Stomach (tissue), 9 donors: ENCODE measurements around the gene ANTXRL. TPM values are rescaled to one million over a fixed set of nuclear protein-coding genes. Genes with fewer than 3 reads are reported as not detected.
A peak's percentile ranks its signal among the peaks of the same experiment; 100 is the strongest.
"Not testable (repeated sequence)": the region's sequence is repeated elsewhere in the genome, so short reads cannot be mapped to it uniquely, and the experiment has no call there.

Experiments
- DNase-seq, 2 donors: peaks; one replicate each; pipeline versions ENCODE4 v3.0.0 to v3.0.0-alpha.2; 2013 to 2019
- H3K27ac ChIP-seq, 5 donors: fragments of 200-600 bp in 4 of 5; sonication (generic) in 4 of 5; one replicate each; pipeline ENCODE4 v1.5.1; 2013 to 2019; ENCODE audit warnings: mild to moderate bottlenecking in 1 of 5, moderate library complexity in 1 of 5
- H3K27me3 ChIP-seq, 3 donors: fragments of 200-600 bp; sonication (generic); one replicate each; pipeline ENCODE4 v1.5.1; 2017 to 2019; ENCODE audit warnings: mixed run types in 1 of 3
- H3K36me3 ChIP-seq, 4 donors: fragments of 200-600 bp; sonication (generic); 1 replicate in 3 of 4; 2 replicates in 1 of 4; pipeline ENCODE4 v1.5.1; 2016 to 2019
- H3K4me1 ChIP-seq, 4 donors: fragments of 200-600 bp; sonication (generic); one replicate each; pipeline ENCODE4 v1.5.1; 2016 to 2019
- H3K4me3 ChIP-seq, 4 donors: fragments of 200-600 bp; sonication (generic) in 3 of 4; one replicate each; pipeline ENCODE4 v1.5.1; 2016 to 2019; ENCODE audit warnings: mild to moderate bottlenecking in 1 of 4
- H3K9me3 ChIP-seq, 4 donors: fragments of 200-600 bp; sonication (generic); one replicate each; pipeline ENCODE4 v1.5.1; 2016 to 2019
- EP300 ChIP-seq: sonication (generic); formaldehyde crosslinking; IDR thresholded peaks from one replicate; pipeline ENCODE4 v1.6.1; 2017; ENCODE audit warnings: antibody characterized with exemption
- POLR2A ChIP-seq, 4 donors: fragments of 450-650 bp; IDR thresholded peaks; one replicate each; pipeline ENCODE4 v1.6.1; 2016; ENCODE audit warnings: antibody characterized with exemption in 4 of 4, control low read depth in 2 of 4, mild to moderate bottlenecking in 1 of 4, moderate library complexity in 1 of 4
- POLR2AphosphoS5 ChIP-seq, 3 donors: sonication (generic); formaldehyde crosslinking; IDR thresholded peaks; one replicate each; pipeline ENCODE4 v1.6.1; 2016; ENCODE audit warnings: antibody characterized with exemption in 3 of 3
- WGBS, 5 donors: extraction: QIAGEN DNeasy Blood & Tissue Kit in 3 of 5; methylation state at CpG; one replicate each; pipeline versions ENCODE4 v1.1.5 to v1.1.7; 2013 to 2018; 5-methylcytosine and 5-hydroxymethylcytosine counted together
- intact Hi-C: fragments of 100-400 bp; cut with DNase I; formaldehyde crosslinking; loops from one replicate; pipeline ENCODE4 v1.15.1; 2023; ENCODE audit warnings: low total_unique reads
- polyA plus RNA-seq, 3 donors: library from polyadenylated mRNA; stranded (reverse); fragments of 200-250 nt; gene quantifications; one replicate each; pipeline ENCODE4 v1.2.3, GENCODE V29; 2013
- total RNA-seq, 5 donors: library from RNA; depleted of rRNA; stranded (reverse); fragments of >200 nt; gene quantifications; one replicate each; pipeline versions ENCODE4 v1.1.0 to v1.2.3, GENCODE V29; 2014 to 2016
- TF ChIP-seq, protein P1 (sequence below), 7 experiments: fragments of 450-650 bp in 4 of 7; fragments of 200-600 bp in 3 of 7; sonication (generic) in 3 of 7; IDR thresholded peaks; one replicate each; pipeline ENCODE4 v1.5.1; 2016 to 2019; ENCODE audit warnings: antibody characterized with exemption in 7 of 7, control low read depth in 2 of 7, mild to moderate bottlenecking in 1 of 7
- donor health status: healthy with polysubstance abuse.
- donor health status: Bipolar disorder and iron deficiency.
- donor health status: healthy.

ANTXRL gene
- total and polyA plus RNA-seq, 8 donors, result not detected

DNA sequence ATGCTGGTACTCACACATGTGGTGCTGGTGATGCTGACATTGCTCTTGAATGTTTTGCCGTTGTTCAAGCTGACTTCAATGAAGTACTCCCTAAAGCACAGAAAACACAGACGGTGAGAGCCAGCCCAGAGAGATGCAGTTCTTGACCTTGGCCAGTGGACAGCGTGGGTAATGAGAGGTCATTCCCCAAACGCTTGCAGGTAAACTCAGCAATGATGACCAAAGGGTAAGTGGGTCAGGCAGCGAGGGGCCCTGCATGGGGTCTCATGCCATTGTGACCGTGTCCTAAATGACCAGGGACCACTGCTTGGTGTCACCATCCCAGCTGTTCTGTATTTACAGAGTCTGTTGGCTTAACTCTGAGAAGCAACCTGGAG is 32.8 kb upstream of the ANTXRL start:
- H3K27me3 ChIP-seq, result no peaks in the 10 kb centered on the region
- intact Hi-C loops, result no loop called here
- TF ChIP-seq POLR2A (IDR thresholded peaks at IDR 0.05), result no peak
- no peak for TF ChIP-seq EP300
- no peak for TF ChIP-seq POLR2AphosphoS5 (IDR thresholded peaks at IDR 0.05)
- TF ChIP-seq, protein P1, sequence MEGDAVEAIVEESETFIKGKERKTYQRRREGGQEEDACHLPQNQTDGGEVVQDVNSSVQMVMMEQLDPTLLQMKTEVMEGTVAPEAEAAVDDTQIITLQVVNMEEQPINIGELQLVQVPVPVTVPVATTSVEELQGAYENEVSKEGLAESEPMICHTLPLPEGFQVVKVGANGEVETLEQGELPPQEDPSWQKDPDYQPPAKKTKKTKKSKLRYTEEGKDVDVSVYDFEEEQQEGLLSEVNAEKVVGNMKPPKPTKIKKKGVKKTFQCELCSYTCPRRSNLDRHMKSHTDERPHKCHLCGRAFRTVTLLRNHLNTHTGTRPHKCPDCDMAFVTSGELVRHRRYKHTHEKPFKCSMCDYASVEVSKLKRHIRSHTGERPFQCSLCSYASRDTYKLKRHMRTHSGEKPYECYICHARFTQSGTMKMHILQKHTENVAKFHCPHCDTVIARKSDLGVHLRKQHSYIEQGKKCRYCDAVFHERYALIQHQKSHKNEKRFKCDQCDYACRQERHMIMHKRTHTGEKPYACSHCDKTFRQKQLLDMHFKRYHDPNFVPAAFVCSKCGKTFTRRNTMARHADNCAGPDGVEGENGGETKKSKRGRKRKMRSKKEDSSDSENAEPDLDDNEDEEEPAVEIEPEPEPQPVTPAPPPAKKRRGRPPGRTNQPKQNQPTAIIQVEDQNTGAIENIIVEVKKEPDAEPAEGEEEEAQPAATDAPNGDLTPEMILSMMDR (IDR thresholded peaks at IDR 0.05), result no peak

DNA sequence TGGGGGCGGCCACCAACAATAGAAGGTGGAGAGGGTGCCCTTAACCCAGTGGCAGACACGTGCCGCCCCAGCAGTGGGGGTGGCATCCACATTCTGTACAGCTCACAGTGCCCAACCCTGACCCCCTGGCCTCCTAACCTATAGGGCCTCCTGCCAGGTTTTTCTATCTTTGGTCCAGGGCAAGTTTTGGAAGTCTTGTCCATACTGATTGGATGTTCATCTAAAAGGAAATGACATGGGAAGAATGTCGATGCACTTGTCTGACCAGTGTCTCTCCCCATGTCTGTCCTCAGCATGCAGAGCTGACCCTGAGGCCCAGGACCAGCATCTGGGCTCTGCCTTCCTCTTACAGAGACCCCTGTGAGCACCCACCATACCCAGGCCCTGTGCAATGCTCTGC is 32.3 kb upstream of the ANTXRL start:
- H3K27me3 ChIP-seq, result no peaks in the 10 kb centered on the region
- no peak overlapping the region for H3K27ac ChIP-seq
- WGBS, 5 donors, result 87 to 98% (median 94%) methylated on average over 4 of the region's 4 CpGs
- TF ChIP-seq POLR2A (IDR thresholded peaks at IDR 0.05) (no peak), POLR2AphosphoS5 (IDR thresholded peaks at IDR 0.05) (no peak), EP300 (no peak)
- TF ChIP-seq, protein P1 (IDR thresholded peaks at IDR 0.05), result no peak
- H3K4me3 ChIP-seq, result no peak overlapping the region
- intact Hi-C loops, result no loop called here
- peaks cover 0 to 10% (median 6%) of the 10 kb centered on the region in 4 donors for H3K4me1 ChIP-seq
- H3K36me3 ChIP-seq, result no peaks in the 10 kb centered on the region
- no peak for DNase-seq
- H3K9me3 ChIP-seq, result no peaks in the 10 kb centered on the region

More for the DNA sequence above, 32.8 kb upstream of the ANTXRL start:
- 82 to 89% (median 85%) methylated on average over 5 to 6 of the region's 6 CpGs for WGBS, 5 donors
- Histone ChIP-seq H3K27ac (no peak overlapping the region), H3K9me3 (no peaks in the 10 kb centered on the region), H3K4me1 (peaks cover 0 to 10% (median 6%) of the 10 kb centered on the region in 4 donors), H3K36me3 (no peaks in the 10 kb centered on the region), H3K4me3 (no peak overlapping the region)
- DNase-seq, result peak in 1 of 2 donors; percentile 17

DNA sequence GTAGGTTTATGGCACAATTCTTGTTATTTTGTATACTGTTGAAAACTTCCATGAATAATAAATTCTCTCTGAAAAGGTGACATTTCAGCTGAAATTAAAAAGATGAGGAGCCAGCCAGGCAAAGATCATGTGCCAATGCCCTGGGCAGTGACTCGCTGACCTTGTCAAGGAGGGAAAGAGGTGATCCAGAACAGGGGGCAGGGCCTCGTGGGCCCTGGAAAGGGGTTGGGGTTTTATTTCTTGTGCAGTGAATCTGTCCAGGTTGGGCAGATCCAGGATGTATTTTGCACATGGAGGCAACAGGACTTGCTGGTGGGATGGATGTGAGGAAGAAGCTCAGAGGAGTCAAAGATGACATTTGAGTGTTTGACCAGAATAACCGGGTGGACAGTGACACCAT is 31.6 kb upstream of the ANTXRL start:
- intact Hi-C loops, result not testable (repeated sequence)

DNA sequence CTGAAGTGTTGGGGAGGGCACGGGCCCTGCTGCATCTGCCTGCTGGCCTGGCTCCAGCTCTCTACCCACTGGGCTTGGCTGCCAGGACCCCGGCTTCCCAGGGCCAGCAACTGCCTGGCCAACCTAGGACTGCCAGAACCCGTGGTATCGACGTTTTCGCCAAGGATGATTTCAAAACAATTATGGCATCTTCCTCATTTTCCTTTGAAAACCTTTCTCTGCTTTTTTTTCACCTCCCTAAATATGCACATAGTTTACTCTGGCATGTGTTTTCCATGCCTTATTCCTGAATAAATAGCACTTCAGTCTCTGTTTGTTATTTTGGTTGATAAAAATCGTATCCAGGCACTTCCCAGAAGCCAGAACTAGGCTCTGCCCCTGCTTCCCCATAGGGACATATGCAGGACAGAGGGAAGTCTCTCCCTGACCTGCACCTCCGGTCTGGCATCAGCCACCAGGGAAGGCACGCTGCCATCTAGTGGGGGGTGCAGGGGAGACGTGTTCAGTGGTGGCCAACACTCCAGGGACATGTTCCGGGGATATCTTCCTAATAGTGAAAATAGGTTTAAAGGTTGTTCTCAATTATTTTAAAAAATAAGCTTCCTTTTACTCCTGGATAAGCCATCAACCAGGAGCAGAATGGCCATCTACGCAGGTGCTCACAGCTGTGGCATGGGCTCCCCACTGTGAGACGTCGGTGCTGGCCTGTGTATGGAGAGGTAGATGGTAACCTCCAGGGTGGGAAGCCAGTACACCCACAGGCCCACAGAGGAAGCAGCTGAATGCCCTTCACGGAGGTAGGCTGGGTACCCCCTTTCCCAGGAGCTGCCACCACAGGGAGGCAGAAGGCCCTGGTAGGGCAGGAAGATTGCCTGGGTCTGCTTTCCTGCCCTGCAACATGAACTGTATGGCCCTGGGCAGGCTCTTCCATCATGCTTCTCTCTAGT is 30.7 kb upstream of the ANTXRL start:
- H3K4me1 ChIP-seq, result peaks cover 0 to 10% (median 6%) of the 10 kb centered on the region in 4 donors
- H3K27ac ChIP-seq, result no peak overlapping the region
- no peaks in the 10 kb centered on the region for H3K9me3 ChIP-seq
- TF ChIP-seq, protein P1 (IDR thresholded peaks at IDR 0.05), result peak in 2 of 7 experiments; percentile 12 to 26
- no peak for TF ChIP-seq EP300
- 47 to 62% (median 55%) methylated on average over 15 of the region's 15 CpGs for WGBS, 5 donors
- H3K27me3 ChIP-seq, result no peaks in the 10 kb centered on the region
- DNase-seq, result peak; percentile 66 to 72
- H3K4me3 ChIP-seq, result no peak overlapping the region
- H3K36me3 ChIP-seq, result no peaks in the 10 kb centered on the region
- intact Hi-C loops, result no loop called here

More for the DNA sequence above, 31.6 kb upstream of the ANTXRL start:
- not testable (repeated sequence) for H3K9me3 ChIP-seq, H3K36me3 ChIP-seq, H3K27ac ChIP-seq, H3K4me3 ChIP-seq, H3K27me3 ChIP-seq, H3K4me1 ChIP-seq
- peak in 1 of 2 donors; percentile 8 for DNase-seq
- 83 to 92% (median 89%) methylated on average over 3 of the region's 3 CpGs for WGBS, 5 donors

DNA sequence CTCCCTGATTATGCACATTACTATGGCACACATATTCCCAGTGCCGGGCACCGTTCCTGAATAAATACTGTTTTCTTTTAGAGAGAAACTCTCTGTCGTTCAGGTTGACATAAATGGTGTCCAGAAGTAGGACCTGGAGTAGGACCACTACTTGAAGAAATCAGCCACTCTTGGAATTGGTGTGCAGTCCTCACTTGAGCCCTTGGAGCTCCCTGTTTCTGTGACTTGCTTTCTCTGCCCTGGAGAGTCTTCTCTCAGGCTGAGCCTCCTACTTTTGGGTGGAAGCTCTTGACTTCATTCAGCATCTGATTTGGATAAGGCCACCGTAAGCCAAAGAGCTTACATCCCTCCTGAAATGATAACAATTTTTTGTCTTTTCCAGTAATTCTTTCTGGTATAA is 29.7 kb upstream of the ANTXRL start:
- H3K9me3 ChIP-seq, result no peaks in the 10 kb centered on the region
- TF ChIP-seq, protein P1 (IDR thresholded peaks at IDR 0.05), result no peak
- TF ChIP-seq POLR2A (IDR thresholded peaks at IDR 0.05) (no peak), EP300 (no peak), POLR2AphosphoS5 (IDR thresholded peaks at IDR 0.05) (no peak)
- 40 to 61% (median 48%) methylated on average over 4 of the region's 4 CpGs for WGBS, 5 donors
- H3K4me3 ChIP-seq, result no peak overlapping the region
- H3K4me1 ChIP-seq, result peaks cover 0 to 10% (median 6%) of the 10 kb centered on the region in 4 donors
- H3K27me3 ChIP-seq, result no peaks in the 10 kb centered on the region
- DNase-seq, result peak in 1 of 2 donors; percentile 47
- H3K36me3 ChIP-seq, result no peaks in the 10 kb centered on the region
- intact Hi-C loops, result no loop called here
- H3K27ac ChIP-seq, result no peak overlapping the region

DNA sequence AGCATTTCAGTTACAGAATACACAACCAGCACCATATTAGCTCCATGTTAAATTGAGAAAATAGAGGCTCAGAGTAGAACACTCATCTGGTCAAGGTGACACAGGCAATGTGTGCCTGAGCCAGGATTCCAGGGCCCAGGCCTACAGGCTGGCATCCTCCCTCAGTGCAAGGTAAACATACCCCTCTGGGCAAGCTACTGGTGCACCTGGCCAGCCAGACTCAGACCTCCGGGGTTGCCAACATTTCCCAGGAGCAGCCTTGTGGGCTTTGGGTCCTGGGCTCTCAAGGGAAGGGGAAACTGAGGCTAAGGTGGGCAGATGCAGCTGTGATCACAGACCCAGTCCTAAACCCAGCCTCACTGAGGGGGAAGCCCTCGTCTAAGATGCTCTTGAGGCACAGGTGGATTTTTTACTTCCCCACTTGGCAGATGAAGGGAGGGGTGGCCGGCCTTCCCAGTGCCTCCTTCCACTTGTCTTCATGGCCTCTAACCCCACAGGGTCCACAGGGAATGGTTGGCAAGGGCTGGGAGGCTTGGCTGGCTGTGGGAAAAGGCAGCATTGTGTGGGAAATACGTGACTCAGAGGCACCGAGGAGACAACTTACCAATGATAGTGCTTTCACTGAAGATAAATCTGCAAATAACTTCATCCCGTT is 23.8 kb upstream of the ANTXRL start:
- H3K4me1 ChIP-seq, H3K9me3 ChIP-seq, H3K27ac ChIP-seq, H3K27me3 ChIP-seq, H3K4me3 ChIP-seq, intact Hi-C loops, H3K36me3 ChIP-seq: not testable (repeated sequence)
- peak in 1 of 2 donors; percentile 20 for DNase-seq
- 78 to 88% (median 87%) methylated on average over 6 of the region's 6 CpGs for WGBS, 5 donors
